HepG2 (cell line): ENCODE data around the gene GLDN. TPM values are rescaled to one million over a fixed set of nuclear protein-coding genes. Genes with fewer than 3 reads are reported as not detected.

Experiments used
- AFF4 ChIP-seq: sonication (generic); formaldehyde crosslinking; IDR thresholded peaks from 2 replicates; pipeline ENCODE4 v1.4.0; 2020; ENCODE audit warnings: missing genetic modification reagents
- HNF4A ChIP-seq: sonication (generic); formaldehyde crosslinking; IDR thresholded peaks from 2 replicates; pipeline ENCODE4 v1.4.0; 2020; ENCODE audit warnings: missing genetic modification reagents
- JUND ChIP-seq: sonication (generic); formaldehyde crosslinking; IDR thresholded peaks from 2 replicates; pipeline ENCODE4 v1.8.0; 2022; ENCODE audit warnings: mild to moderate bottlenecking, missing genetic modification reagents
- MAX ChIP-seq: IDR thresholded peaks from 2 replicates; pipeline ENCODE4 v1.6.1; 2012; ENCODE audit warnings: inconsistent platforms
- MXI1 ChIP-seq: IDR thresholded peaks from 3 replicates; pipeline ENCODE4 v1.6.1; 2012; ENCODE audit warnings: low read depth, low read length, inconsistent platforms, borderline replicate concordance
- NCOA2 ChIP-seq: sonication (generic); formaldehyde crosslinking; IDR thresholded peaks from 2 replicates; pipeline ENCODE4 v1.8.0; 2022; ENCODE audit warnings: inconsistent platforms
- NCOR1 ChIP-seq: fragments of 200-600 bp; sonication (generic); IDR thresholded peaks from 2 replicates; pipeline ENCODE4 v1.7.0; 2017; ENCODE audit warnings: antibody characterized with exemption, low read length, borderline replicate concordance
- PBX2 ChIP-seq: IDR thresholded peaks from 2 replicates; pipeline ENCODE4 v1.6.1; 2016; ENCODE audit warnings: control low read depth
- PHF8 ChIP-seq: sonication (generic); formaldehyde crosslinking; IDR thresholded peaks from 2 replicates; pipeline ENCODE4 v1.5.0; 2020; ENCODE audit warnings: missing genetic modification reagents
- RARA ChIP-seq: IDR thresholded peaks from 2 replicates; pipeline ENCODE4 v1.6.1; 2016; ENCODE audit warnings: missing genetic modification reagents, missing compliant biosample characterization
- SAP130 ChIP-seq: IDR thresholded peaks from 2 replicates; pipeline ENCODE4 v1.6.1; 2016; ENCODE audit warnings: low read depth
- TARDBP ChIP-seq: sonication (generic); formaldehyde crosslinking; IDR thresholded peaks from 2 replicates; pipeline ENCODE4 v1.8.0; 2022; ENCODE audit warnings: mild to moderate bottlenecking, missing genetic modification reagents
- ZFP36 ChIP-seq: fragments of 150-350 bp; IDR thresholded peaks from 2 replicates; pipeline ENCODE4 v1.6.1; 2018; ENCODE audit warnings: borderline replicate concordance, low read length, low read depth; ENCODE audit not compliant: partially characterized antibody
- ZNF451 ChIP-seq: sonication (generic); formaldehyde crosslinking; IDR thresholded peaks from 2 replicates; pipeline ENCODE4 v1.5.0; 2020; ENCODE audit warnings: mild to moderate bottlenecking, missing genetic modification reagents
- ZNF543 ChIP-seq: sonication (generic); formaldehyde crosslinking; IDR thresholded peaks from 2 replicates; pipeline ENCODE4 v1.4.0; 2020; ENCODE audit warnings: mild to moderate bottlenecking, missing genetic modification reagents
- ZNF576 ChIP-seq: sonication (generic); formaldehyde crosslinking; IDR thresholded peaks from 2 replicates; pipeline ENCODE4 v1.4.0; 2020; ENCODE audit warnings: mild to moderate bottlenecking, missing genetic modification reagents
- ZNF580 ChIP-seq: IDR thresholded peaks from 2 replicates; pipeline ENCODE4 v1.6.1; 2016; ENCODE audit warnings: low read depth, borderline replicate concordance
- ZNF749 ChIP-seq: sonication (generic); formaldehyde crosslinking; IDR thresholded peaks from 2 replicates; pipeline ENCODE4 v1.8.0; 2022; ENCODE audit warnings: mild to moderate bottlenecking, missing genetic modification reagents, moderate library complexity, borderline replicate concordance
- ZNF781 ChIP-seq: sonication (generic); formaldehyde crosslinking; IDR thresholded peaks from 2 replicates; pipeline ENCODE4 v1.5.1; 2020; ENCODE audit warnings: borderline replicate concordance, mild to moderate bottlenecking, missing genetic modification reagents; ENCODE audit errors: not compliant biosample characterization
- ZNF792 ChIP-seq: IDR thresholded peaks from 2 replicates; pipeline ENCODE4 v1.6.1; 2016
- polyA plus RNA-seq, 8 experiments: library from polyadenylated mRNA; depleted of rRNA in 3 of 8; stranded (reverse) in 7 of 8; unstranded in 1 of 8; fragments of >200 nt; fragmentation: Illumina TruSeq in 4 of 8; extraction: Trizol in 4 of 8; gene quantifications; 2 replicates each; pipeline versions ENCODE4 v1.2.1 to v1.2.3, GENCODE V29; 2011 to 2016; ENCODE audit warnings: low read depth in 4 of 8, missing spikeins in 1 of 8, mixed read lengths in 1 of 8; ENCODE audit not compliant: insufficient read depth in 1 of 8
- total RNA-seq, 5 experiments: library from RNA; depleted of rRNA; stranded (reverse); fragments of >200 nt; fragmentation: Illumina TruSeq; extraction: Trizol; gene quantifications; 2 replicates each; pipeline ENCODE4 v1.2.3, GENCODE V29; 2016; ENCODE audit warnings: low read depth in 1 of 5

GLDN gene
- total and polyA plus RNA-seq, 2 of the 13 experiments (the other 11 are each of a cell fraction or from before 2014, with no cell fraction given) = 0.86 to 1.0 TPM

GRCh38 chr15:51368751-51369450 lies 27.4 kb downstream of the GLDN start (continued):
- no peak for TF ChIP-seq AFF4
- TF ChIP-seq ZNF749 (CRISPR knock-in tag) = no peak
- no peak for TF ChIP-seq JUND
- no peak for TF ChIP-seq ZNF451 (CRISPR knock-in tag)
- TF ChIP-seq ZNF580 (CRISPR knock-in tag) = no peak
- no peak for TF ChIP-seq HNF4A (CRISPR knock-in tag)
- no peak for TF ChIP-seq NCOR1
- no peak for TF ChIP-seq ZNF781 (CRISPR knock-in tag)
- no peak for TF ChIP-seq ZFP36
- no peak for TF ChIP-seq ZNF792 (CRISPR knock-in tag)
- TF ChIP-seq PHF8 (CRISPR knock-in tag) = no peak
- no peak for TF ChIP-seq ZNF543
- TF ChIP-seq RARA (CRISPR knock-in tag) = 0 out of 2 replicates have a peak, but pooled peaks have one; percentile 13
- no peak for TF ChIP-seq ZNF576 (CRISPR knock-in tag)
- no peak for TF ChIP-seq MAX
- no peak for TF ChIP-seq PBX2 (CRISPR knock-in tag)
- peak; percentile 15; the same call in 1 of the 2 replicates for TF ChIP-seq NCOA2 (CRISPR knock-in tag)
- TF ChIP-seq SAP130 (CRISPR knock-in tag) = 0 out of 2 replicates have a peak, but pooled peaks have one; percentile 15
- TF ChIP-seq TARDBP (CRISPR knock-in tag) = no peak
- no peak for TF ChIP-seq MXI1
- TF ChIP-seq, all 625 proteins: peak for 5
